Measurements from ENCODE around the gene WDR18. TPM values are rescaled to one million over a fixed set of nuclear protein-coding genes. Genes with fewer than 3 reads are reported as not detected.

Gene WDR18
- total RNA-seq, 1 experiment from 2014 or later: 61.9 TPM

- no peak for DNase-seq (ENCODE audit: low spot score)
Measured at GRCh38 chr19:964116-964520, 20.0 kb upstream of the WDR18 start.

GRCh38 chr19:964761-965694 lies 19.1 kb upstream of the WDR18 start:
- DNase-seq (ENCODE audit: low spot score): no peak

DNA sequence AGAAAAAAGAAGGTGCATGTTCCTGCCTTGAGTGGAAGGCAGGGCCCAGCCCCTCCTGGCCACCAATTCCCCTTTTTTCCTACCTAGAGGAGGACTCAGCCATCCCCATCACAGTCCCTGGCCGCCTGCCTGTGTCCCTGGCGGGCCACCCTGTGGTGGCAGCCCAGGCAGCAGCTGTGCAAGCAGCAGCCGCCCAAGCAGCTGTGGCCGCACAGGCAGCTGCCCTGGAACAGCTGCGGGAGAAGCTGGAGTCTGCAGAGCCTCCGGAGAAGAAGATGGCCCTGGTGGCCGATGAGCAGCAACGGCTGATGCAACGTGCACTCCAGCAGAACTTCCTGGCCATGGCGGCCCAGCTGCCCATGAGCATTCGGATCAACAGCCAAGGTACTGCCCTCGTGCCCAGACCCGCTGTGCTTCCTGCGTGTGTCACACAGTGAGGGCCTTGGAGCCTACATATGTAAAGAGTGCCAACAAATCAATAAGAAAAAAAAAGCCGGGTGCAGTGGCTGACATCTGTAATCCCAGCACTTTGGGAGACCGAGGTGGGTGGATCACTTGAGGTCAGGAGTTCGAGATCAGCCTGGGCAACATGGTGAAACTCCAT lies 17.6 kb upstream of the WDR18 start:
- DNase-seq (ENCODE audit: low spot score): no peak

- DNase-seq (ENCODE audit: low spot score): no peak
Measured at GRCh38 chr19:970695-971094, 13.4 kb upstream of the WDR18 start.

DNA sequence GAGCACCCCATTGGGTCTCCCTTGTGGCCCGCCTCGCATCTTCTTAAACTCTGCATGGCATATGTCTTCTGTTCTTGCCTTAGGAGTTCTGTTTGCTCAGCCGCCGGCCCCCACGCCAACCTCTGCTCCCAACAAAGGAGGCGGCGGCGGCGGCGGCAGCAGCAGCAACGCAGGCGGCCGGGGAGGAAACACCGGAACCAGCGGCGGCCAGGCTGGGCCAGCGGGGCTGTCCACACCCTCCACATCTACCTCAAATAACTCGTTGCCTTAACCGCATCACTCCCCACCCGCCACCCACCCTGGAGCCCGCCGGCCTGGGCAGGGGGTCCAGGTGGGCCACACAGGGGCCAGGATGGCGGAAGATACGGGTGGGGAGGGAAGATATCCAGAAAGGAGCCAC lies 12.3 kb upstream of the WDR18 start:
- DNase-seq (ENCODE audit: low spot score): no peak

DNA sequence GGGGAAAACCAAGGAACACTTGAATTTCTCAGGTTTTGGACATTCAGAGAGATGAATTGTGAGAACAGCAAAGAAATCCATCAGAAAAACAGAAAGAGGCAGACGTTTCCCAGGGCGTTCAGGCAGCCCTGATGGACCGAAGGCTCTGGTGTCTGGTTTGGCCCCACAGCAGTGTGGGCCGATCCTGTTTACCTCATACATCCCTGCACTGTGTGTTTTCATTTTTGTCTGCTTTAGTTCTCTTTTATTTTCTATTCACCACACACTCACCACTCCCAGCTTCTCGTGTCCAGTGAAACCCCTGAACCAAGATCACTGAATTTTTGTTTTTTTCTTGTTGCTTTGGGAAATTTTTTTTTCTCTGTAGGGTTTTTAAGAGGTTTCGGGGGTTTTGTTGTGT lies 11.9 kb upstream of the WDR18 start:
- DNase-seq (ENCODE audit: low spot score): no peak

DNA sequence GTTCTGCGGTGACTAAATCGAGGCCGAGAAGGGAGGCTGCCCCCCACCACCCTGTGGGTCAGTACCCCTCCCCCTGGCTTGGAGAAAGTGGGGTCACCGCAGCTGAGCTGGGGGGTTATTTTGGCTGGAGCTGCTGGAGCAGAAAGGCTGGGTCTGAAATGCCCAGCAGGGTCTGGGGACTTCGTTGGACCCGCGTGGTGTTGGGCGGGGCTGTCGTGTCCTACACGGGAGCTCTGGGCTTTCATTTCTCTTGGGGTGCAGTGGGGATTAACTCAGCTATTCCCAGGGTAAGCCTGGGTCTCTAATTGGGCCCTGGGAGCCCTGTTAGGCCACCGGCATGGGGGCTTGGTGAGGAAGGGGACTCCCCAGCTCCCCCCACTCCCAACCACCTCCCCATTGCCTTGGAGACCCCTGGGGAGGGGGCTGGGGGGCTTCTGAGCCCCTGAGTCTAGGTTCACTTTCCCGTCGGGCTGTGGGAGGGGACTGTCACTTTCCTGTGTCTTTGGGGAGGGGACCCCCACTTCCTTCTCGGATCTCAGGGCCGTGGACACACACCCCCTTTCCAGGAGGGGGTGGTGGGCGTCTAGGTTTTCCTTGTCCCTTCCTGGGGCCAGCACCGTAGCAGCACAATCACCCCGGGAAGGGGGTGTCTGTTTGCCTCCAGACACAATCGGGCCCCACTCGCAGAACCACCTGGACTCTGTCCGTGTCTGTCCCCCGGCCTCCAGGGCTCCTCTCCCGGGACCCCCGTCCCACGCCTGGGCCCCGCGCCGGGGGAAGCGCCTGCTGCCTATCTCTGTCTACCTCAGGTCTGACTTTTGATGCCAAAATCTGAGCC lies 10.2 kb upstream of the WDR18 start:
- no peak for DNase-seq (ENCODE audit: low spot score)

- no peak for DNase-seq (ENCODE audit: low spot score)
Measured at GRCh38 chr19:974564-975257, 9.4 kb upstream of the WDR18 start.

GRCh38 chr19:976476-976875 lies 7.7 kb upstream of the WDR18 start:
- DNase-seq (ENCODE audit: low spot score): no peak

GRCh38 chr19:977058-977464 lies 7.1 kb upstream of the WDR18 start:
- no peak for DNase-seq (ENCODE audit: low spot score)

DNA sequence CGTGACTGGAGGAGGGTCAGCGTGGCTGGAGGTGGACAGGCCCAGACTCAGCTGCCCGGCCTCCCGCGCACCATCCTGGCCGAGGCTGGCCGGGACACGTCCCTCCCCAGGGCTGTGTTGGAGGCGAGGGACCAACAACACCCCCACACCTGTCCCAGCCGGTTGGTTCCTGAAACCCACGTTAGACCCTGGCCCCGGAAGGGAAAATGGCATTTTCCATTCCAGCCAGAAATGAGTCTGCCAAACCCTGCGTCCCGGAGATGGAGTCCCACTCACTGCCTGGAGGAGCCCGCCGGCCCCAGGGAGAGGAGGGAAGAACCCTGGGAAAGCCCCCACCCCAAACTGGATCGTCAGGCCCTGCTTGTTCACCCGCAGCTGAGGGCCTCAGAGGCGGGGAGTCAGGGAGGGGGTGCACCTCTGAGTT lies 4.8 kb upstream of the WDR18 start:
- no peak for DNase-seq (ENCODE audit: low spot score)

DNA sequence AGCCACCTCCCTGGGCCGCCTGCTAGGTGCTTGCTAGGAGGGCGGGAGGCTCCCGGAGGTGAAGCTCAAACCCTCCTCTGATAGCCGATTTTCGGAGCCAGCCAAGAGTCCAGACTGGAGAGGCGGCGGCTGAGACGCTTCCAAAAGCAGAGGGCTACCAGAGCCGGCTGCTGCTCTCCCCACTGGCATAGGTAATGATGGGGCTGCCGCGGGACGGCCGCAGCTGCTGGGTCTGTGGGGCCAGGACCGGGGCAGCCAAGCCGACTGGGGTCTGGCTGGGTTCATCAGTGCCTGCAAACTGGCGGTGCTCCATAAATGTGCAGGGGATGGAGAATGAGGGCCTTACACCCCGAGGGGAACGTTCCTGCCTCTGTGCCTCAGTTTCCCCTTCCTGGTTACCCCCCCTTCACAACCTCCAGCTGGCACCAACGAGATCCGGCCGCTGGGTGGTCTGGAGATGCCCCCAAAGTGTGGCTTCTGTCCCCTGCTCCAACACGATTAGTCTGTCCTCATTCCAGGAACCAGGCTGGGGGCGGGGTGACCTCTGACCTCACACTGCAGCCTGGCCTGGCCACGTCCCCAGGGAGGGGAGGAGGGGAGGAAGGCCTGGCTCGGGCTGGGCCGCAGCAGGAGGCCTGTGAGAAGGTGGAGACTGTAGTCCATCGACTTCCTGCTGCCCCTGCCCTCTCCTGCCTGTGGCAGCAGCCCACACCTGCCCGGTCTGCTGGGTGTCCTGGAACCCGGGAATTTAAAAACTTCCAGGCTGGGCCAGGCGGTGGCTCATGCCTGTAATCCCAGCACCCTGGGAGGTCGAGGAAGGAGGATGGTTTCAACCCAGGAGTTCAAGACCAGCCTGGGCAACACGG lies 3.8 kb upstream of the WDR18 start:
- DNase-seq (ENCODE audit: low spot score): no peak

GRCh38 chr19:982567-983170 lies 1.5 kb upstream of the WDR18 start:
- DNase-seq (ENCODE audit: low spot score): peak; percentile 43

- DNase-seq (ENCODE audit: low spot score): no peak
Measured at GRCh38 chr19:986083-986482, 1.9 kb downstream of the WDR18 start.

DNA sequence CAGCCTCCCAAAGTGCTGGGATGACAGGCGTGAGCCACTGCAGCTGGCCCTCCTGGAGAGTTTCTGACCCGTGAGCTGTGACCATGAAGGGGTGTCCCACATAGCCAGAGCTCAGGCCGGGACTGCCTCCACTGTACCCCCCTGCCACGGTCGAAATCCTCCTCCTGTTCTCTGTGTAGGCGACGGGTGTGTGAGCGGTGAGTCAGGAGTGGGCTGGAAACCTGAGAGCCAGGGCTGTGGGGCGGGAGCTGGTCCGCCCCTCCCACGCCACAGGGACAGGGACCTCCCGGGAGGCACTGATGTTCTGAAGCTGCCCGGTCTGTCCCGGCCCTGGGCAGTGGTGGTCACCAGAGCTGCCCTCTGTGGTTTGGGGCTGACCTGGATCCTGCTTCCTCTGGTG lies 3.9 kb downstream of the WDR18 start:
- no peak for DNase-seq (ENCODE audit: low spot score)

DNA sequence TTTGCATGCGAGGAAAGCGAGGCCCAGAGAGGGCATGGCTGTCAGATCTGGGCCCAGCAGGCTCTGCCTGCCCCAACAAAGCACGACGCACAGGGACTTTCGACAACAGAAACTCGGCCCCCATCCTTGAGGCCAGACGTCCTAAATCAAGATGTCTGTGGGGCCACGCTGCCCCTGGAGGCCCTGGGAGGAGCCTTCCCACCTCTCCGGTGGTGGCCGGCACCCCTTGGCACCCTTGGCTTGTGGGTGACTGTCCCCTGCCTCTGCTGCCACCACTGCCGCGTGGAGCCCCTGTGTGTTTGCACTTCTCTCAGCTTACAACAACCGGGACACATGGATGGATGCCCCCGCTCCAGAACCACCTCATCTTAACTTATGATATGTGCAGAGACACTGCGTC lies 4.4 kb downstream of the WDR18 start:
- DNase-seq (ENCODE audit: low spot score): no peak

DNA sequence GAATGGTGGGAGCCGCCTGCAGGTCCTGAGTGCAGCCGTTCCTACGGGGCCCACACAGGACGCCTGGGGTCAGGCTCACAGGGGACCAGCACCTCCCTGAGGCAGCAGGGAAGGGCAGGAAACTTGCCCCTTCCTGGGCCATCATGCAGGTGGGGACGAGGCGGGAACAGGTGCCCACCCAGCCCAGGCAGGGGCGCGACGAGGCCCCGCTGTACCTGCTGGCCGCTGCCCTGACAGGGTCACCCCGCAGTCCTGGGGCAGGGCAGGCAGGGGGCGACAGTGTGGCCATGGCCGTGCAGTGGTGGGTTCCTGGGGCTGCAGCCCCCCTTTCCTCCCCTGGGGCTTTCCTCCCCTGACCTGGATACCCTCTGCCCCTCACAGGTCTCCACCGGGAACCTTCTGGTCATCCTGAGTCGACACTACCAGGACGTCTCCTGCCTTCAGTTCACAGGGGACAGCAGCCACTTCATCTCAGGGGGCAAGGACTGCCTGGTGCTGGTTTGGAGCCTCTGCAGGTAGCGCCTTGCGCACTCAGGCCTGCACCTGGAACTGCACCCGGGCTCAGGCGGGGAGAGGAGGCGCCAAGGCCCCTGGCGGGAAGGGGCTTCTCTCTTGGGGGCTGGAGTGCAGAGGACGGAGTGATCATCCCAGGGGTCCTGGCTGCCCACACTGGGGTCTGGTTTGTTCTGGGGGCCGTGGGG lies 5.4 kb downstream of the WDR18 start:
- DNase-seq (ENCODE audit: low spot score): no peak

GRCh38 chr19:990119-990571 lies 6.0 kb downstream of the WDR18 start:
- no peak for DNase-seq (ENCODE audit: low spot score)

- DNase-seq (ENCODE audit: low spot score): no peak
Measured at GRCh38 chr19:990746-991145, 6.6 kb downstream of the WDR18 start.

Data from H4 (cell line).